ENCODE results near the gene TFEB.

DNA sequence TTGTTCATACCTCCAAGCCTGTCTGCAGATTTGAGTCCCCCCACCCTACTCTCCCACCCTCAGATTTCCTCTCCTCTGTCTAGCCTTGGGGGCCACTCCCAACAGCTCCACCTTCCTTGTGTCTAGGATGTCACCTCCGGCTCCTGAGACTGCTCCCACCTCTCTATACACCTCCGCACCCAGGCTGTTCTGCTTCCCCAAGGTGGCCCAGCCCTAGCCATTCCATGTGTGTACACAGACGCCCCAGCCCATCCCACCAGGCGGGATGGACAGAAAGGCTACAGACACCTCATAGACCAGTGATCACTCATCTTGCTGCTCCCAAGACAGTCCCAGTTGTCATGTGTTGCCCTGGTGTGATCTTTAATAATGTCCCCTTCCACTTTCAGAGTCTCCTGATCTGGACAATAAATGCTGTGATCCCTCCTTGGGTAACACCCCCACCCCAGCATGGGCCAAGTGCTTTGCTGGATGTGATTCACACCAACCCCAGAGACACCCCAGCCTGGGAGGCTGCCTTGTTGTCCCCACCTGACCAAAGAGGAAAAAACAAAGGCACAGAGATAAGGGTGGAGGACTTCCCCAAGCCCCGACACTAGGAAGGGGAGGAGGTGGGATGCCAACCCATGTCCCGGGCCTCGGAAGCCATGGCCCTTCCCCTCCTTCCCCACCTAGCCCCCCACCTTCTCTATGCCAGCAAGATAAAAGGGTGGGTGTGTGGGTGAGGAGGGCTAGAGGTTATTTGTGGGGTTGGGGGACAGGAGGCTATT, 61.0 kb downstream of the TFEB start:
- TF ChIP-seq, protein P1, sequence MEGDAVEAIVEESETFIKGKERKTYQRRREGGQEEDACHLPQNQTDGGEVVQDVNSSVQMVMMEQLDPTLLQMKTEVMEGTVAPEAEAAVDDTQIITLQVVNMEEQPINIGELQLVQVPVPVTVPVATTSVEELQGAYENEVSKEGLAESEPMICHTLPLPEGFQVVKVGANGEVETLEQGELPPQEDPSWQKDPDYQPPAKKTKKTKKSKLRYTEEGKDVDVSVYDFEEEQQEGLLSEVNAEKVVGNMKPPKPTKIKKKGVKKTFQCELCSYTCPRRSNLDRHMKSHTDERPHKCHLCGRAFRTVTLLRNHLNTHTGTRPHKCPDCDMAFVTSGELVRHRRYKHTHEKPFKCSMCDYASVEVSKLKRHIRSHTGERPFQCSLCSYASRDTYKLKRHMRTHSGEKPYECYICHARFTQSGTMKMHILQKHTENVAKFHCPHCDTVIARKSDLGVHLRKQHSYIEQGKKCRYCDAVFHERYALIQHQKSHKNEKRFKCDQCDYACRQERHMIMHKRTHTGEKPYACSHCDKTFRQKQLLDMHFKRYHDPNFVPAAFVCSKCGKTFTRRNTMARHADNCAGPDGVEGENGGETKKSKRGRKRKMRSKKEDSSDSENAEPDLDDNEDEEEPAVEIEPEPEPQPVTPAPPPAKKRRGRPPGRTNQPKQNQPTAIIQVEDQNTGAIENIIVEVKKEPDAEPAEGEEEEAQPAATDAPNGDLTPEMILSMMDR (IDR thresholded peaks at IDR 0.05; ENCODE audit: low read depth, low read length, poor library complexity, severe bottlenecking), result no peak
- no peak for TF ChIP-seq EZH2phosphoT487 (IDR thresholded peaks at IDR 0.05; ENCODE audit: borderline replicate concordance, low read length)

Data from DOHH2 (cell line).